Chondrocyte (in vitro differentiated cells): ENCODE data around the gene ARHGAP26. TPM values are rescaled to one million over a fixed set of nuclear protein-coding genes. Genes with fewer than 3 reads are reported as not detected.

Experiments
- DNase-seq: peaks from one replicate; pipeline ENCODE4 v3.0.0; 2021; ENCODE audit warnings: mixed read lengths, low spot score
- H3K27ac Mint-ChIP-seq: one replicate; pipeline ENCODE4 v1.8.0; 2021; ENCODE audit warnings: mild to moderate bottlenecking, moderate library complexity, mixed read lengths; ENCODE audit not compliant: unreplicated experiment
- H3K27me3 Mint-ChIP-seq: 2 replicates; pipeline ENCODE4 v1.8.0; 2021; ENCODE audit warnings: low read depth, mixed read lengths
- H3K36me3 Mint-ChIP-seq: 2 replicates; pipeline ENCODE4 v1.8.0; 2021; ENCODE audit warnings: low read depth, mixed read lengths
- H3K4me1 Mint-ChIP-seq: 2 replicates; pipeline ENCODE4 v1.8.0; 2021; ENCODE audit warnings: low read depth, mild to moderate bottlenecking, mixed read lengths
- H3K4me3 Mint-ChIP-seq: one replicate; pipeline ENCODE4 v1.8.0; 2021; ENCODE audit warnings: mild to moderate bottlenecking, moderate library complexity, mixed read lengths; ENCODE audit not compliant: unreplicated experiment
- H3K9me3 Mint-ChIP-seq: 2 replicates; pipeline ENCODE4 v1.8.0; 2021; ENCODE audit warnings: low read depth, mixed read lengths
- CTCF ChIP-seq: fragments of 200-600 bp; sonication (generic); IDR thresholded peaks from 2 replicates; pipeline ENCODE4 v1.5.0; 2021; ENCODE audit warnings: antibody characterized with exemption, mild to moderate bottlenecking, moderate library complexity
- total RNA-seq: library from RNA; stranded (reverse); gene quantifications from 3 replicates; pipeline ENCODE4 v1.2.1, GENCODE V29; 2021

Gene ARHGAP26
- total RNA-seq, 1 donor from 2014 or later: 16.4 TPM

GRCh38 chr5:143229896-143230675 lies 459.9 kb downstream of the ARHGAP26 start:
- no peaks in the 10 kb centered on the region for H3K9me3 Mint-ChIP-seq
- peak overlapping the region; percentile 68 for H3K27ac Mint-ChIP-seq
- H3K27me3 Mint-ChIP-seq: no peaks in the 10 kb centered on the region
- TF ChIP-seq CTCF: no peak
- DNase-seq: no peak
- peaks cover 59% of the 10 kb centered on the region for H3K4me1 Mint-ChIP-seq
- H3K4me3 Mint-ChIP-seq: no peak overlapping the region
- no peaks in the 10 kb centered on the region for H3K36me3 Mint-ChIP-seq

- H3K36me3 Mint-ChIP-seq: no peaks in the 10 kb centered on the region
- peaks cover 64% of the 10 kb centered on the region for H3K4me1 Mint-ChIP-seq
- no peaks in the 10 kb centered on the region for H3K9me3 Mint-ChIP-seq
- DNase-seq: no peak
- no peak for TF ChIP-seq CTCF
- H3K4me3 Mint-ChIP-seq: no peak overlapping the region
- no peak overlapping the region for H3K27ac Mint-ChIP-seq
- no peaks in the 10 kb centered on the region for H3K27me3 Mint-ChIP-seq
These were observed 460.5 kb downstream of the ARHGAP26 start for GRCh38 chr5:143230676-143230996.

GRCh38 chr5:143231416-143231815 lies 461.2 kb downstream of the ARHGAP26 start:
- no peaks in the 10 kb centered on the region for H3K36me3 Mint-ChIP-seq
- H3K4me3 Mint-ChIP-seq: no peak overlapping the region
- peaks cover 67% of the 10 kb centered on the region for H3K4me1 Mint-ChIP-seq
- no peak for DNase-seq
- no peak for TF ChIP-seq CTCF
- no peaks in the 10 kb centered on the region for H3K9me3 Mint-ChIP-seq
- peak overlapping the region; percentile 79 for H3K27ac Mint-ChIP-seq
- H3K27me3 Mint-ChIP-seq: no peaks in the 10 kb centered on the region

GRCh38 chr5:143231973-143232812 lies 462.0 kb downstream of the ARHGAP26 start:
- Mint-ChIP-seq H3K9me3 (no peaks in the 10 kb centered on the region), H3K4me1 (peaks cover 59% of the 10 kb centered on the region), H3K27me3 (no peaks in the 10 kb centered on the region), H3K4me3 (no peak overlapping the region), H3K27ac (peak overlapping the region; percentile 79), H3K36me3 (no peaks in the 10 kb centered on the region)
- no peak for DNase-seq
- no peak for TF ChIP-seq CTCF

- DNase-seq: no peak
- H3K9me3 Mint-ChIP-seq: no peaks in the 10 kb centered on the region
- H3K27me3 Mint-ChIP-seq: no peaks in the 10 kb centered on the region
- H3K4me1 Mint-ChIP-seq: peaks cover 51% of the 10 kb centered on the region
- H3K27ac Mint-ChIP-seq: no peak overlapping the region
- no peaks in the 10 kb centered on the region for H3K36me3 Mint-ChIP-seq
- no peak overlapping the region for H3K4me3 Mint-ChIP-seq
- no peak for TF ChIP-seq CTCF
These were observed 462.9 kb downstream of the ARHGAP26 start for GRCh38 chr5:143233031-143233430.
